ENCODE results near the gene AGR2. TPM values are rescaled to one million over a fixed set of nuclear protein-coding genes. Genes with fewer than 3 reads are reported as not detected.

AGR2 gene
- polyA plus RNA-seq, 4 donors = 79.2 to 1,156 (median 425) TPM

- H3K9me3 ChIP-seq (ENCODE audit: control insufficient read depth in 2 of 2, insufficient read depth in 1 of 2, low read depth in 1 of 2, low read length in 1 of 2) = no peaks in the 10 kb centered on the region
- peak overlapping the region; percentile 62 to 90 (median 63) for H3K4me3 ChIP-seq (ENCODE audit: low read depth in 1 of 3, low read length in 3 of 3)
- FAIRE-seq (no peak), DNase-seq (peak; percentile 39 to 72)
- peaks cover 0 to 3% (median 0%) of the 10 kb centered on the region in 3 donors for H3K4me1 ChIP-seq (ENCODE audit: control insufficient read depth in 3 of 3, insufficient read depth in 2 of 3, low read depth in 1 of 3, low read length in 2 of 3)
- H3K36me3 ChIP-seq (ENCODE audit: control insufficient read depth in 3 of 3, insufficient read depth in 2 of 3, low read depth in 1 of 3, low read length in 3 of 3) = peaks cover 0 to 1% (median 0%) of the 10 kb centered on the region in 3 donors
- H3K27me3 ChIP-seq (ENCODE audit: control insufficient read depth in 3 of 3, insufficient read depth in 3 of 3, low read length in 3 of 3) = no peaks in the 10 kb centered on the region
- peak overlapping the region; percentile 24 to 95 (median 73) for H3K27ac ChIP-seq (ENCODE audit: low read depth in 1 of 3, low read length in 2 of 3)
- WGBS, 3 donors = 1 to 5% (median 2%) methylated on average over 57 to 58 of the region's 58 CpGs
Observed at GRCh38 chr7:16753932-16754855, 50.6 kb downstream of the AGR2 start.

GRCh38 chr7:16753102-16753931, 51.5 kb downstream of the AGR2 start, which contains the start of gene TSPAN13:
Gene TSPAN13 (plus strand): TSS chr7:16753755. CDS start chr7:16753968, 213 bp downstream.
- WGBS, 3 donors = 3 to 4% (median 3%) methylated on average over 33 to 48 of the region's 48 CpGs

GRCh38 chr7:16747102-16747501, 57.7 kb downstream of the AGR2 start:
- Histone ChIP-seq H3K27me3 (ENCODE audit: control insufficient read depth in 3 of 3, insufficient read depth in 3 of 3, low read length in 3 of 3) (no peaks in the 10 kb centered on the region), H3K9me3 (ENCODE audit: control insufficient read depth in 2 of 2, insufficient read depth in 1 of 2, low read depth in 1 of 2, low read length in 1 of 2) (no peaks in the 10 kb centered on the region), H3K27ac (ENCODE audit: low read depth in 1 of 3, low read length in 2 of 3) (no peak overlapping the region), H3K4me1 (ENCODE audit: control insufficient read depth in 3 of 3, insufficient read depth in 2 of 3, low read depth in 1 of 3, low read length in 2 of 3) (no peaks in the 10 kb centered on the region), H3K4me3 (ENCODE audit: low read depth in 1 of 3, low read length in 3 of 3) (no peak overlapping the region), H3K36me3 (ENCODE audit: control insufficient read depth in 3 of 3, insufficient read depth in 2 of 3, low read depth in 1 of 3, low read length in 3 of 3) (no peaks in the 10 kb centered on the region)
- 65 to 81% (median 77%) methylated on average over 1 of the region's 1 CpG for WGBS, 3 donors
- no peak for DNase-seq
- FAIRE-seq = no peak

More at GRCh38 chr7:16753102-16753931, 51.5 kb downstream of the AGR2 start, which contains the start of gene TSPAN13:
- Histone ChIP-seq H3K27me3 (ENCODE audit: control insufficient read depth in 3 of 3, insufficient read depth in 3 of 3, low read length in 3 of 3) (no peaks in the 10 kb centered on the region), H3K36me3 (ENCODE audit: control insufficient read depth in 3 of 3, insufficient read depth in 2 of 3, low read depth in 1 of 3, low read length in 3 of 3) (no peaks in the 10 kb centered on the region), H3K9me3 (ENCODE audit: control insufficient read depth in 2 of 2, insufficient read depth in 1 of 2, low read depth in 1 of 2, low read length in 1 of 2) (no peaks in the 10 kb centered on the region), H3K27ac (ENCODE audit: low read depth in 1 of 3, low read length in 2 of 3) (peak within 1 kb of the TSS; percentile 24 to 95 (median 73)), H3K4me3 (ENCODE audit: low read depth in 1 of 3, low read length in 3 of 3) (peak within 1 kb of the TSS; percentile 62 to 90 (median 63)), H3K4me1 (ENCODE audit: control insufficient read depth in 3 of 3, insufficient read depth in 2 of 3, low read depth in 1 of 3, low read length in 2 of 3) (peaks cover 0 to 3% (median 0%) of the 10 kb centered on the region in 3 donors)
- DNase-seq (peak; percentile 97 to 99), FAIRE-seq (no peak)

- H3K27ac ChIP-seq (ENCODE audit: low read depth in 1 of 3, low read length in 2 of 3) = no peak overlapping the region
- H3K27me3 ChIP-seq (ENCODE audit: control insufficient read depth in 3 of 3, insufficient read depth in 3 of 3, low read length in 3 of 3) = no peaks in the 10 kb centered on the region
- WGBS, 3 donors = 29 to 81% (median 79%) methylated on average over 2 of the region's 2 CpGs
- no peaks in the 10 kb centered on the region for H3K36me3 ChIP-seq (ENCODE audit: control insufficient read depth in 3 of 3, insufficient read depth in 2 of 3, low read depth in 1 of 3, low read length in 3 of 3)
- no peaks in the 10 kb centered on the region for H3K9me3 ChIP-seq (ENCODE audit: control insufficient read depth in 2 of 2, insufficient read depth in 1 of 2, low read depth in 1 of 2, low read length in 1 of 2)
- no peak for DNase-seq
- H3K4me3 ChIP-seq (ENCODE audit: low read depth in 1 of 3, low read length in 3 of 3) = no peak overlapping the region
- FAIRE-seq = no peak
- peaks cover 0 to 3% (median 0%) of the 10 kb centered on the region in 3 donors for H3K4me1 ChIP-seq (ENCODE audit: control insufficient read depth in 3 of 3, insufficient read depth in 2 of 3, low read depth in 1 of 3, low read length in 2 of 3)
Observed at GRCh38 chr7:16745645-16746044, 59.2 kb downstream of the AGR2 start.

GRCh38 chr7:16744518-16745250, 60.1 kb downstream of the AGR2 start:
- no peak overlapping the region for H3K27ac ChIP-seq (ENCODE audit: low read depth in 1 of 3, low read length in 2 of 3)
- no peaks in the 10 kb centered on the region for H3K9me3 ChIP-seq (ENCODE audit: control insufficient read depth in 2 of 2, insufficient read depth in 1 of 2, low read depth in 1 of 2, low read length in 1 of 2)
- DNase-seq (no peak), FAIRE-seq (no peak)
- no peaks in the 10 kb centered on the region for H3K27me3 ChIP-seq (ENCODE audit: control insufficient read depth in 3 of 3, insufficient read depth in 3 of 3, low read length in 3 of 3)
- 71 to 81% (median 74%) methylated on average over 6 of the region's 6 CpGs for WGBS, 3 donors
- H3K4me3 ChIP-seq (ENCODE audit: low read depth in 1 of 3, low read length in 3 of 3) = no peak overlapping the region
- H3K36me3 ChIP-seq (ENCODE audit: control insufficient read depth in 3 of 3, insufficient read depth in 2 of 3, low read depth in 1 of 3, low read length in 3 of 3) = no peaks in the 10 kb centered on the region
- H3K4me1 ChIP-seq (ENCODE audit: control insufficient read depth in 3 of 3, insufficient read depth in 2 of 3, low read depth in 1 of 3, low read length in 2 of 3) = peaks cover 0 to 11% (median 0%) of the 10 kb centered on the region in 3 donors

- H3K27ac ChIP-seq (ENCODE audit: low read depth in 1 of 3, low read length in 2 of 3) = no peak overlapping the region
- DNase-seq (no peak), FAIRE-seq (no peak)
- H3K9me3 ChIP-seq (ENCODE audit: control insufficient read depth in 2 of 2, insufficient read depth in 1 of 2, low read depth in 1 of 2, low read length in 1 of 2) = no peaks in the 10 kb centered on the region
- peaks cover 0 to 18% (median 0%) of the 10 kb centered on the region in 3 donors for H3K4me1 ChIP-seq (ENCODE audit: control insufficient read depth in 3 of 3, insufficient read depth in 2 of 3, low read depth in 1 of 3, low read length in 2 of 3)
- no peaks in the 10 kb centered on the region for H3K36me3 ChIP-seq (ENCODE audit: control insufficient read depth in 3 of 3, insufficient read depth in 2 of 3, low read depth in 1 of 3, low read length in 3 of 3)
- WGBS, 3 donors = 29 to 44% (median 35%) methylated on average over 4 of the region's 4 CpGs
- no peaks in the 10 kb centered on the region for H3K27me3 ChIP-seq (ENCODE audit: control insufficient read depth in 3 of 3, insufficient read depth in 3 of 3, low read length in 3 of 3)
- no peak overlapping the region for H3K4me3 ChIP-seq (ENCODE audit: low read depth in 1 of 3, low read length in 3 of 3)
Observed at GRCh38 chr7:16743236-16743635, 61.6 kb downstream of the AGR2 start.

GRCh38 chr7:16742547-16742946, 62.3 kb downstream of the AGR2 start:
- 72 to 97% (median 97%) methylated on average over 3 of the region's 3 CpGs for WGBS, 3 donors
- no peak overlapping the region for H3K4me3 ChIP-seq (ENCODE audit: low read depth in 1 of 3, low read length in 3 of 3)
- FAIRE-seq (no peak), DNase-seq (no peak)
- peaks cover 0 to 23% (median 0%) of the 10 kb centered on the region in 3 donors for H3K4me1 ChIP-seq (ENCODE audit: control insufficient read depth in 3 of 3, insufficient read depth in 2 of 3, low read depth in 1 of 3, low read length in 2 of 3)
- H3K27me3 ChIP-seq (ENCODE audit: control insufficient read depth in 3 of 3, insufficient read depth in 3 of 3, low read length in 3 of 3) = no peaks in the 10 kb centered on the region
- H3K27ac ChIP-seq (ENCODE audit: low read depth in 1 of 3, low read length in 2 of 3) = no peak overlapping the region
- no peaks in the 10 kb centered on the region for H3K9me3 ChIP-seq (ENCODE audit: control insufficient read depth in 2 of 2, insufficient read depth in 1 of 2, low read depth in 1 of 2, low read length in 1 of 2)
- H3K36me3 ChIP-seq (ENCODE audit: control insufficient read depth in 3 of 3, insufficient read depth in 2 of 3, low read depth in 1 of 3, low read length in 3 of 3) = no peaks in the 10 kb centered on the region
